OCI-LY1 (cell line): ENCODE measurements around the gene CDKAL1.

ENCODE experiments used
- EZH2 ChIP-seq: fragments of 200-600 bp; sonication (generic), shearing (Covaris generic); IDR thresholded peaks from 2 replicates; pipeline ENCODE4 v1.8.0; 2017; ENCODE audit warnings: borderline replicate concordance, mixed run types, mild to moderate bottlenecking, antibody characterized with exemption, low read length, moderate library complexity, mixed read lengths
- TF ChIP-seq, protein P1 (sequence below): fragments of 200-600 bp; sonication (generic), shearing (Covaris generic); IDR thresholded peaks from 2 replicates; pipeline ENCODE4 v1.5.1; 2017; ENCODE audit warnings: mild to moderate bottlenecking, antibody characterized with exemption, low read length, moderate library complexity, mixed read lengths

DNA sequence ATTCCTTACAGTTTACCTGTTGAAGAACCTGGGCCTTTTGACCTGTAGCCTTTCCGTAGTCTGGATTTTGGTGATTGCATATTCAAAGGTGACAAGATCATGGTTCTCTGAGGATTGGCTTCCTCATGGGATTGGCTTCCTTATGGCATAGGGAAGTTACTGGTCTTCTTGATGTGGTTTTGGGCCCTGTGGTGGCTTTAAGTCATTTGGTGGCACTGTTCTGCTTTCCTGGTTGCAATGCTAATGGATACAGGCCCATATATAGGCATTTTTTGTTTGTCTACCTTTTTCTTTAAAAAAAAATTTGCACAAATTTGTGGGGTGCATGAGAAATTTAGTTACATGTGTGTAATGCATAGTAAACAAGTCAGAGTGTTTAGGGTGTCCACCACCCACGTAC is 185.7 kb downstream of the CDKAL1 start:
- TF ChIP-seq, protein P1, sequence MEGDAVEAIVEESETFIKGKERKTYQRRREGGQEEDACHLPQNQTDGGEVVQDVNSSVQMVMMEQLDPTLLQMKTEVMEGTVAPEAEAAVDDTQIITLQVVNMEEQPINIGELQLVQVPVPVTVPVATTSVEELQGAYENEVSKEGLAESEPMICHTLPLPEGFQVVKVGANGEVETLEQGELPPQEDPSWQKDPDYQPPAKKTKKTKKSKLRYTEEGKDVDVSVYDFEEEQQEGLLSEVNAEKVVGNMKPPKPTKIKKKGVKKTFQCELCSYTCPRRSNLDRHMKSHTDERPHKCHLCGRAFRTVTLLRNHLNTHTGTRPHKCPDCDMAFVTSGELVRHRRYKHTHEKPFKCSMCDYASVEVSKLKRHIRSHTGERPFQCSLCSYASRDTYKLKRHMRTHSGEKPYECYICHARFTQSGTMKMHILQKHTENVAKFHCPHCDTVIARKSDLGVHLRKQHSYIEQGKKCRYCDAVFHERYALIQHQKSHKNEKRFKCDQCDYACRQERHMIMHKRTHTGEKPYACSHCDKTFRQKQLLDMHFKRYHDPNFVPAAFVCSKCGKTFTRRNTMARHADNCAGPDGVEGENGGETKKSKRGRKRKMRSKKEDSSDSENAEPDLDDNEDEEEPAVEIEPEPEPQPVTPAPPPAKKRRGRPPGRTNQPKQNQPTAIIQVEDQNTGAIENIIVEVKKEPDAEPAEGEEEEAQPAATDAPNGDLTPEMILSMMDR: no peak
- no peak for TF ChIP-seq EZH2
